H1 (cell line): ENCODE measurements around the gene GINS2. TPM values are rescaled to one million over a fixed set of nuclear protein-coding genes. Genes with fewer than 3 reads are reported as not detected.

Source experiments
- CTCF ChIA-PET: fragments of 300-600 bp; sonication (Branson Sonifier 250); formaldehyde crosslinking; loops from one replicate; lab custom pipeline; 2021; ENCODE audit not compliant: partially characterized antibody; lab: Charles Lee
- POLR2A ChIA-PET: fragments of 300-600 bp; sonication (Branson Sonifier 250); formaldehyde crosslinking; loops from one replicate; lab custom pipeline; 2021; ENCODE audit warnings: inconsistent platforms; ENCODE audit not compliant: partially characterized antibody; lab: Charles Lee
- DNase-seq, 2 experiments: peaks; one replicate each; pipeline versions ENCODE4 v3.0.0 to v3.0.0-alpha.2; 2010 to 2022; ENCODE audit warnings: low spot score in 2 of 2, low read depth in 1 of 2, mixed read lengths in 1 of 2
- FAIRE-seq: peaks from 2 replicates; lab custom pipeline; 2011; peaks lifted over from hg19 to GRCh38; lab: Jason Lieb, UNC
- H2AFZ ChIP-seq: 2 replicates; pipeline ENCODE4 v1.8.1; 2012; ENCODE audit warnings: low read length, inconsistent platforms
- H2AK5ac ChIP-seq: 2 replicates; pipeline ENCODE4 v1.6.1; 2013; ENCODE audit warnings: low read depth, low read length
- H2BK120ac ChIP-seq: replicated peaks from 2 replicates; pipeline ENCODE3; 2013; ENCODE audit warnings: low read depth, low read length, inconsistent platforms
- H2BK12ac ChIP-seq: 2 replicates; pipeline ENCODE4 v1.6.1; 2013; ENCODE audit warnings: low read depth, low read length
- H2BK15ac ChIP-seq: 2 replicates; pipeline ENCODE4 v1.6.1; 2013; ENCODE audit warnings: low read length
- H2BK20ac ChIP-seq: 2 replicates; pipeline ENCODE4 v1.6.1; 2013; ENCODE audit warnings: low read length
- H2BK5ac ChIP-seq: 2 replicates; pipeline ENCODE4 v1.6.1; 2013; ENCODE audit warnings: low read depth, low read length
- H3K14ac ChIP-seq: 2 replicates; pipeline ENCODE4 v1.6.1; 2013; ENCODE audit warnings: inconsistent platforms; ENCODE audit not compliant: insufficient read length
- H3K18ac ChIP-seq: 2 replicates; pipeline ENCODE4 v1.6.1; 2013; ENCODE audit warnings: low read length; ENCODE audit errors: extremely low read depth
- H3K23ac ChIP-seq: 2 replicates; pipeline ENCODE4 v1.6.1; 2013; ENCODE audit warnings: inconsistent platforms; ENCODE audit not compliant: insufficient read length
- H3K23me2 ChIP-seq: 2 replicates; pipeline ENCODE4 v1.6.1; 2013; ENCODE audit warnings: low read depth, low read length
- H3K27ac ChIP-seq: 2 replicates; pipeline ENCODE4 v1.6.1; 2011; ENCODE audit warnings: low read depth, low read length, inconsistent platforms
- H3K27me3 ChIP-seq, 4 experiments: replicated peaks in 1 of 4; 1 replicate in 1 of 4; 2 replicates in 3 of 4; pipeline versions ENCODE4 v1.6.1 to v1.8.1; 2011 to 2013; ENCODE audit warnings: low read length in 3 of 4, mild to moderate bottlenecking in 3 of 4, inconsistent platforms in 2 of 4, mixed read lengths in 2 of 4, moderate library complexity in 1 of 4; ENCODE audit not compliant: control insufficient read depth in 3 of 4, insufficient read depth in 3 of 4; ENCODE audit errors: extremely low read depth in 1 of 4
- H3K36me3 ChIP-seq, 4 experiments: 2 replicates each; pipeline versions ENCODE4 v1.6.1 to v1.8.1; 2011 to 2013; ENCODE audit warnings: mild to moderate bottlenecking in 4 of 4, low read length in 3 of 4, moderate library complexity in 2 of 4, control low read depth in 1 of 4, inconsistent platforms in 1 of 4; ENCODE audit not compliant: insufficient read depth in 4 of 4, control insufficient read depth in 2 of 4
- H3K4ac ChIP-seq: replicated peaks from 2 replicates; pipeline ENCODE3; 2013; ENCODE audit warnings: low read length, low read depth, mixed read lengths, inconsistent platforms; ENCODE audit not compliant: insufficient read length
- H3K4me1 ChIP-seq, 4 experiments: replicated peaks in 1 of 4; 1 replicate in 1 of 4; 2 replicates in 3 of 4; pipeline versions ENCODE4 v1.6.1 to v1.8.1; 2011 to 2013; ENCODE audit warnings: low read length in 3 of 4, inconsistent platforms in 2 of 4, mixed read lengths in 1 of 4; ENCODE audit not compliant: insufficient read depth in 4 of 4, control insufficient read depth in 3 of 4
- H3K4me2 ChIP-seq, 2 experiments: 2 replicates each; pipeline versions ENCODE4 v1.6.1 to v1.8.1; 2011 to 2013; ENCODE audit warnings: low read depth in 2 of 2, low read length in 2 of 2, control low read depth in 1 of 2, inconsistent platforms in 1 of 2, mild to moderate bottlenecking in 1 of 2; ENCODE audit not compliant: insufficient read depth in 1 of 2
- H3K4me3 ChIP-seq, 4 experiments: fragments of 200-600, 300-600 bp in 1 of 4; sonication (generic), shearing (Covaris generic), sonication (Bioruptor Twin) in 1 of 4; 2 replicates each; pipeline versions ENCODE4 v1.5.1 to v1.8.1; 2011 to 2016; ENCODE audit warnings: low read length in 4 of 4, low read depth in 3 of 4, control low read depth in 2 of 4, inconsistent platforms in 2 of 4, mild to moderate bottlenecking in 2 of 4, mixed read lengths in 1 of 4, moderate library complexity in 1 of 4; ENCODE audit not compliant: insufficient read depth in 2 of 4; ENCODE audit errors: extremely low read depth in 1 of 4
- H3K56ac ChIP-seq: replicated peaks from 2 replicates; pipeline ENCODE3; 2013; ENCODE audit warnings: low read depth, mild to moderate bottlenecking, mixed read lengths, low read length, inconsistent platforms; ENCODE audit not compliant: insufficient read length
- H3K79me1 ChIP-seq: 2 replicates; pipeline ENCODE4 v1.6.1; 2013; ENCODE audit warnings: low read depth, low read length, control low read depth
- H3K79me2 ChIP-seq, 2 experiments: 2 replicates each; pipeline versions ENCODE4 v1.6.1 to v1.8.1; 2012 to 2013; ENCODE audit warnings: low read length in 2 of 2, mild to moderate bottlenecking in 2 of 2, inconsistent platforms in 1 of 2; ENCODE audit not compliant: insufficient read depth in 2 of 2, control insufficient read depth in 1 of 2
- H3K9ac ChIP-seq, 4 experiments: replicated peaks in 1 of 4; 1 replicate in 1 of 4; 2 replicates in 3 of 4; pipeline versions ENCODE4 v1.6.1 to v1.8.1; 2011 to 2013; ENCODE audit warnings: low read depth in 3 of 4, low read length in 3 of 4, control low read depth in 2 of 4, mild to moderate bottlenecking in 2 of 4, moderate library complexity in 2 of 4, inconsistent platforms in 1 of 4; ENCODE audit errors: extremely low read depth in 1 of 4
- H3K9me3 ChIP-seq, 2 experiments: 2 replicates each; pipeline versions ENCODE4 v1.6.1 to v1.8.1; 2012 to 2013; ENCODE audit warnings: mild to moderate bottlenecking in 2 of 2, moderate library complexity in 2 of 2, control low read depth in 1 of 2, inconsistent platforms in 1 of 2, low read depth in 1 of 2, low read length in 1 of 2, mixed read lengths in 1 of 2; ENCODE audit not compliant: insufficient read depth in 2 of 2
- H4K20me1 ChIP-seq, 2 experiments: replicated peaks in 1 of 2; 2 replicates each; pipeline versions ENCODE3 to v1.8.1; 2011 to 2013; ENCODE audit warnings: inconsistent platforms in 2 of 2, low read length in 2 of 2, mild to moderate bottlenecking in 1 of 2; ENCODE audit not compliant: insufficient read depth in 2 of 2, control insufficient read depth in 1 of 2
- H4K5ac ChIP-seq: 2 replicates; pipeline ENCODE4 v1.6.1; 2013; ENCODE audit warnings: low read length, low read depth, mixed read lengths, inconsistent platforms; ENCODE audit not compliant: insufficient read length
- H4K8ac ChIP-seq: 2 replicates; pipeline ENCODE4 v1.8.0; 2013; ENCODE audit warnings: mild to moderate bottlenecking, moderate library complexity, low read length, inconsistent platforms; ENCODE audit not compliant: insufficient read depth; ENCODE audit errors: extremely low read depth
- H4K91ac ChIP-seq: replicated peaks from 2 replicates; pipeline ENCODE3; 2013; ENCODE audit warnings: low read length, mixed read lengths, inconsistent platforms; ENCODE audit not compliant: insufficient read length
- CTCF ChIP-seq, 3 experiments: IDR thresholded peaks; 1 replicate in 2 of 3; 2 replicates in 1 of 3; pipeline versions ENCODE4 v1.5.1 to v1.6.1; 2011; ENCODE audit warnings: low read length in 3 of 3, mild to moderate bottlenecking in 3 of 3, inconsistent platforms in 2 of 3, low read depth in 1 of 3, moderate library complexity in 1 of 3; ENCODE audit not compliant: insufficient read depth in 1 of 3; ENCODE audit errors: control extremely low read depth in 1 of 3
- EP300 ChIP-seq, 2 experiments: IDR thresholded peaks; 1 replicate in 1 of 2; 2 replicates in 1 of 2; pipeline ENCODE4 v1.6.1; 2011 to 2012; ENCODE audit warnings: low read depth in 2 of 2, low read length in 2 of 2, mild to moderate bottlenecking in 2 of 2, borderline replicate concordance in 1 of 2, inconsistent platforms in 1 of 2, moderate library complexity in 1 of 2
- GTF2F1 ChIP-seq: IDR thresholded peaks from 2 replicates; pipeline ENCODE4 v1.6.1; 2012; ENCODE audit warnings: low read depth, low read length, improper control_type of control experiment, borderline replicate concordance
- MAX ChIP-seq: IDR thresholded peaks from 2 replicates; pipeline ENCODE4 v1.6.1; 2012; ENCODE audit warnings: inconsistent platforms
- POLR2A ChIP-seq, 2 experiments: IDR thresholded peaks; 1 replicate in 1 of 2; 2 replicates in 1 of 2; pipeline ENCODE4 v1.6.1; 2011; ENCODE audit warnings: low read depth in 2 of 2, low read length in 2 of 2, mild to moderate bottlenecking in 2 of 2; ENCODE audit errors: control extremely low read depth in 1 of 2
- RAD21 ChIP-seq, 2 experiments: IDR thresholded peaks in 1 of 2; conservative IDR thresholded peaks in 1 of 2; 2 replicates each; pipeline ENCODE4 v1.6.1; 2011; ENCODE audit warnings: low read depth in 2 of 2, low read length in 2 of 2, improper control_type of control experiment in 1 of 2, inconsistent platforms in 1 of 2, mild to moderate bottlenecking in 1 of 2, moderate library complexity in 1 of 2
- SP1 ChIP-seq: IDR thresholded peaks from 2 replicates; pipeline ENCODE4 v1.6.1; 2011; ENCODE audit warnings: low read depth, low read length
- SUZ12 ChIP-seq: fragments of 200-600 bp; sonication (generic); IDR thresholded peaks from 2 replicates; pipeline ENCODE4 v1.6.1; 2012; ENCODE audit warnings: mild to moderate bottlenecking, inconsistent platforms, low read length, moderate library complexity, mixed read lengths
- WGBS, 2 experiments: shearing (Covaris generic) in 1 of 2; methylation state at CpG; one replicate each; pipeline versions ENCODE4 v1.1.6 to v1.1.7; 2013 to 2015; ENCODE audit warnings: low lambda C conversion rate in 2 of 2, mixed read lengths in 2 of 2, inconsistent platforms in 1 of 2, low coverage in 1 of 2, missing lambda C conversion rate in 1 of 2; ENCODE audit not compliant: insufficient replicate concordance in 2 of 2, insufficient coverage in 1 of 2, insufficient read length in 1 of 2; ENCODE audit errors: extremely low coverage in 1 of 2, missing lambda C conversion rate in 1 of 2; 5-methylcytosine and 5-hydroxymethylcytosine counted together
- polyA plus RNA-seq, 7 experiments: library from polyadenylated mRNA; depleted of rRNA in 3 of 7; stranded (reverse) in 5 of 7; unstranded in 2 of 7; fragments of >200 nt in 5 of 7; fragments of 200-250 nt in 2 of 7; gene quantifications; 1 replicate in 5 of 7; 2 replicates in 1 of 7; 4 replicates in 1 of 7; pipeline versions ENCODE4 v1.2.1 to v1.2.3, GENCODE V29; 2011 to 2013; ENCODE audit warnings: missing spikeins in 2 of 7, mixed read lengths in 2 of 7
- total RNA-seq: library from RNA; stranded (reverse); fragmentation: NEBNext Ultra II Directional; extraction: Animal tissue kit (Norgen Biotek cat#: 25700); gene quantifications from 2 replicates; pipeline ENCODE4 v1.2.1, GENCODE V29; 2021

The GINS2 gene
- total and polyA plus RNA-seq, 2 of the 8 experiments (the other 6 are each of a cell fraction or from before 2014, with no cell fraction given) = 29.4 to 59.1 TPM

- no peaks in the 10 kb centered on the region for H3K4me1 ChIP-seq
- H3K9ac ChIP-seq = no peak overlapping the region
- H3K18ac ChIP-seq = no peak overlapping the region
- 90% methylated on average over 4 of the region's 4 CpGs; no CpG with 5 or more reads in 1 of the 2 experiments for WGBS, 2 experiments
- no peak overlapping the region for H4K8ac ChIP-seq
- H4K91ac ChIP-seq = no peak overlapping the region
- no peak overlapping the region for H2BK120ac ChIP-seq
- ChIA-PET CTCF (interaction anchor here (0.5 to 37.0 kb wide), 18 partner anchors 9 to 436 kb away, joined by 3 to 620 read pairs (median 6); no protein-coding TSS in a partner anchor), POLR2A (interaction anchor here (0.9 to 10.5 kb wide), 7 partner anchors 9 to 42 kb away, joined by 3 to 77 read pairs (median 6); partner anchors contain the start of gene GINS2)
- no peaks in the 10 kb centered on the region for H3K27me3 ChIP-seq
- no peaks in the 10 kb centered on the region for H3K79me2 ChIP-seq
- H3K23ac ChIP-seq = no peak overlapping the region
- H2BK15ac ChIP-seq = no peak overlapping the region
- no peak overlapping the region for H3K4me2 ChIP-seq
- H2AFZ ChIP-seq = no peak overlapping the region
- no peak overlapping the region for H3K56ac ChIP-seq
- FAIRE-seq (peak; percentile 19), DNase-seq (no peak)
- no peak overlapping the region for H2AK5ac ChIP-seq
- peaks cover 4 to 8% of the 10 kb centered on the region in 2 experiments for H4K20me1 ChIP-seq
- H3K4ac ChIP-seq = no peak overlapping the region
- TF ChIP-seq EP300 (IDR thresholded peaks at IDR 0.05; ENCODE audit: borderline replicate concordance in 1 of 2, low read depth in 2 of 2, low read length in 2 of 2) (no peak), POLR2A (IDR thresholded peaks at IDR 0.05; ENCODE audit: control extremely low read depth in 1 of 2, low read depth in 2 of 2, low read length in 2 of 2) (peak in 1 of 2 experiments; percentile 46; a peak in 2 of 3 replicates), SP1 (no peak), SUZ12 (no peak), RAD21 (IDR thresholded peaks at IDR 0.05 in 1 of 2, conservative IDR thresholded peaks at IDR 0.05 in 1 of 2; ENCODE audit: low read depth in 2 of 2, low read length in 2 of 2) (peak; percentile 35 to 55), CTCF (IDR thresholded peaks at IDR 0.05; ENCODE audit: control extremely low read depth in 1 of 3, insufficient read depth in 1 of 3, low read depth in 1 of 3, low read length in 3 of 3) (peak in 2 of 3 experiments; percentile 47 to 68; a peak in 2 of 4 replicates), MAX (0 out of 2 replicates have a peak, but pooled peaks have one; percentile 40), GTF2F1 (no peak)
- no peak overlapping the region for H2BK12ac ChIP-seq
- H3K4me3 ChIP-seq = no peak overlapping the region
- H2BK5ac ChIP-seq = no peak overlapping the region
- H3K79me1 ChIP-seq = peaks cover under 1% of the 10 kb centered on the region; the same call in 1 of the 2 replicates
- H4K5ac ChIP-seq = no peak overlapping the region
- peaks cover 42 to 89% (median 68%) of the 10 kb centered on the region in 4 experiments for H3K36me3 ChIP-seq
- H3K14ac ChIP-seq = no peak overlapping the region
- H2BK20ac ChIP-seq = no peak overlapping the region
- H3K9me3 ChIP-seq = no peaks in the 10 kb centered on the region
- no peak overlapping the region for H3K27ac ChIP-seq
- H3K23me2 ChIP-seq = no peaks in the 10 kb centered on the region
Measured at GRCh38 chr16:85675251-85675874, 13.4 kb downstream of the GINS2 start.
